Parathyroid adenoma (tissue), 2 donors: ENCODE measurements around the gene ZFYVE19.

ENCODE experiments used
- H2AFZ ChIP-seq: fragments of 300-600 bp; sonication (generic); one replicate; pipeline ENCODE4 v1.7.0; 2017; ENCODE audit warnings: antibody characterized with exemption, mild to moderate bottlenecking
- H3K27ac ChIP-seq: fragments of 300-600 bp; sonication (generic); one replicate; pipeline ENCODE4 v1.7.0; 2017
- H3K27me3 ChIP-seq: fragments of 300-600 bp; sonication (generic); one replicate; pipeline ENCODE4 v1.7.0; 2017; ENCODE audit warnings: low read length; ENCODE audit not compliant: control insufficient read depth, insufficient read depth
- H3K36me3 ChIP-seq: fragments of 300-600 bp; sonication (generic); one replicate; pipeline ENCODE4 v1.7.0; 2017; ENCODE audit warnings: low read length; ENCODE audit not compliant: control insufficient read depth, insufficient read depth
- H3K4me1 ChIP-seq: fragments of 300-600 bp; sonication (generic); one replicate; pipeline ENCODE4 v1.7.0; 2017; ENCODE audit warnings: control low read depth
- H3K4me2 ChIP-seq: fragments of 300-600 bp; sonication (generic); one replicate; pipeline ENCODE4 v1.7.0; 2017; ENCODE audit warnings: low read length
- H3K4me3 ChIP-seq: fragments of 300-600 bp; sonication (generic); one replicate; pipeline ENCODE4 v1.7.0; 2017; ENCODE audit warnings: low read depth, low read length
- H3K79me2 ChIP-seq: fragments of 300-600 bp; sonication (generic); one replicate; pipeline ENCODE4 v1.7.0; 2017; ENCODE audit warnings: control low read depth
- H3K9ac ChIP-seq: fragments of 300-600 bp; sonication (generic); one replicate; pipeline ENCODE4 v1.7.0; 2017; ENCODE audit warnings: mild to moderate bottlenecking
- H3K9me3 ChIP-seq: fragments of 300-600 bp; sonication (generic); one replicate; pipeline ENCODE4 v1.7.0; 2017; ENCODE audit warnings: low read length; ENCODE audit not compliant: control insufficient read depth
- CTCF ChIP-seq: fragments of 300-600 bp; sonication (generic); IDR thresholded peaks from one replicate; pipeline ENCODE4 v1.7.0; 2017; ENCODE audit warnings: antibody characterized with exemption, mild to moderate bottlenecking
- donor health status: primary hyperparathyroidism.

The ZFYVE19 gene

GRCh38 chr15:40768521-40769273, 38.2 kb upstream of the ZFYVE19 start:
- Histone ChIP-seq H3K9me3 (no peaks in the 10 kb centered on the region), H3K4me2 (no peak overlapping the region), H2AFZ (no peak overlapping the region), H3K9ac (no peak overlapping the region), H3K79me2 (no peaks in the 10 kb centered on the region), H3K36me3 (no peaks in the 10 kb centered on the region), H3K27me3 (no peaks in the 10 kb centered on the region), H3K27ac (no peak overlapping the region), H3K4me3 (no peak overlapping the region), H3K4me1 (peaks cover 3% of the 10 kb centered on the region)
- no peak for TF ChIP-seq CTCF

- TF ChIP-seq CTCF, result no peak
- no peak within 1 kb of the TSS for H3K4me3 ChIP-seq
- peaks cover 3% of the 10 kb centered on the region for H3K4me1 ChIP-seq
- H2AFZ ChIP-seq, result no peak within 1 kb of the TSS
- no peak within 1 kb of the TSS for H3K9ac ChIP-seq
- H3K36me3 ChIP-seq, result no peaks in the 10 kb centered on the region
- no peaks in the 10 kb centered on the region for H3K79me2 ChIP-seq
- H3K4me2 ChIP-seq, result no peak within 1 kb of the TSS
- no peak within 1 kb of the TSS for H3K27ac ChIP-seq
- no peaks in the 10 kb centered on the region for H3K27me3 ChIP-seq
- H3K9me3 ChIP-seq, result no peaks in the 10 kb centered on the region
Observed at GRCh38 chr15:40769274-40770146, 37.4 kb upstream of the ZFYVE19 start, which contains the start of gene C15orf62. Gene C15orf62 (plus strand): TSS chr15:40769980. CDS start chr15:40770496, 516 bp downstream.

GRCh38 chr15:40770147-40770721, 36.7 kb upstream of the ZFYVE19 start:
- Histone ChIP-seq H3K4me2 (no peak overlapping the region), H3K27ac (no peak overlapping the region), H3K9ac (no peak overlapping the region), H3K4me1 (no peaks in the 10 kb centered on the region), H3K4me3 (no peak overlapping the region), H3K27me3 (no peaks in the 10 kb centered on the region), H2AFZ (no peak overlapping the region), H3K36me3 (no peaks in the 10 kb centered on the region), H3K9me3 (no peaks in the 10 kb centered on the region), H3K79me2 (no peaks in the 10 kb centered on the region)
- no peak for TF ChIP-seq CTCF

GRCh38 chr15:40771242-40771641, 35.6 kb upstream of the ZFYVE19 start:
- H3K36me3 ChIP-seq, result no peaks in the 10 kb centered on the region
- H3K79me2 ChIP-seq, result no peaks in the 10 kb centered on the region
- no peaks in the 10 kb centered on the region for H3K9me3 ChIP-seq
- H3K4me3 ChIP-seq, result no peak overlapping the region
- no peak overlapping the region for H3K27ac ChIP-seq
- H3K27me3 ChIP-seq, result no peaks in the 10 kb centered on the region
- H2AFZ ChIP-seq, result no peak overlapping the region
- no peak overlapping the region for H3K4me2 ChIP-seq
- no peaks in the 10 kb centered on the region for H3K4me1 ChIP-seq
- H3K9ac ChIP-seq, result no peak overlapping the region
- no peak for TF ChIP-seq CTCF
